HG03521 (cell line): ENCODE data around the gene GOLGA8N.

Experiments used
- ATAC-seq: cut with Tn5 transposase; IDR thresholded peaks from one replicate; pipeline ENCODE4 v1.9.1; 2021; ENCODE audit warnings: mild to moderate bottlenecking, moderate library complexity; ENCODE audit not compliant: unreplicated experiment

Gene GOLGA8N

DNA sequence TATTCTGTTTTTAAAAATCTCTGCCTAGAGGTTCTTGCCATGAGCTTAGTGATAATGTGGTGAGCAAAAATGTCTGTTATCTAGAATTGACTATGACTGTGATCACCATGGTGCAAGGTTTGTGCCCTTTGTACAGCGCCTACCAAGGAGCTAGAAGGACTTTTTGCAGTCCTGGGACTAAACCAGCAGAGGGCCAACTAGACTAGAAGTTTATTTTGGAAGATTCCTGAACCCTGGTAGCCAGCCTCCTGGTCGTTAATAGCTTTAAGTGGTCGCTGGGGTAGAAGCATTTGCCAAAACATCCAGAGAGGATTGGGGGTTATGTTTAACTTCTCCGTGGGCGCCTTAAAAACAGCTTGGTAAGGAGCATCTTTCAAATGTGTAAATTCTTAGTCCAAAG, 56.1 kb downstream of the GOLGA8N start:
- ATAC-seq = no peak

DNA sequence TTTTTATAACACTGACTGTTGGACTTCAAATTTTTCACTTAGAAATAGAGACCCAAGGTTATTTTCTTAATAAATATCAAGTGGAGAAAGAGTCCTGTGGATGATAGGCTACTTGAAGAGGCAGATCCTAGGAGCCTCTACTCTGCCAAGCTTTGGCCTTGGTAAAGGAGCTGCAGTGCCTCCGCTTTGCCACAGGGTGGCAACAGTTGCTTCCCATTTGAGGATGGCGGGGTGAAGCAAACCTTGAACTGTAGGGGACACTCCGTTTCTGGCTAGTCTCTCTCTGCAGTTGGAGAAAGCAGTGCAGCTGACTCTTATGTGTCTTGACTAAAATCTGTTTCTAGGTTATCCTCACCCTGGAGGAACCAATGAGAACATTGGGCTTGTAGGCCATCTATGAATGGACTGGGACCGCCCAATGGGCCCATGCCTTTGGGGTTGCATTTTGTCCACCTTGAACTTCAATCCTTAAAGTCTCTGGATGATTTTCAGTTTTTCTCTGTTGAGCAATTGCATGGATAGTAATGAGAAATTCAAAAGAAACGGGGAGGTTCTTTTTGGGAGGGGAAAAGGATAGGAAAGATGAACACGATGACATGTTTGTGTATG, 58.1 kb downstream of the GOLGA8N start:
- no peak for ATAC-seq

DNA sequence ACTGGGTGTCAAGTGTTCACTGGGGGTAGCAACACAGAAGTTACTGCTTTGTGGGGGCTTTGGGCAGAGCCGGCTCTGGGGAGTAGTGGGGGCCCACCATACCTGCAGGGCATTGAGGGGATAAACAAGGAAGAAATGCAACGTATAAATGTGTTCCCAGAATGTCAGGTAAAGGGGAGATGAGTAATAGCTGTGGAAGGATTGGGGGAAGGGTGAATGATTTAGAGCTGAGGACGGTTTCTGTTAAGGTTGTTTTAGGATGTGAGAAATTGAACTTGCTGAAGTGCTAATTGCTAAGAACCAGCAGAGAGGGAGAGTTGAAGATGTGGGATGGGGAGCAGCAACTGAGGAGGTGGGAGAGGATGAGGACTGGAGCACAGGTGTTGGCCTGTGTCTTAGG, 58.9 kb downstream of the GOLGA8N start:
- ATAC-seq = no peak

DNA sequence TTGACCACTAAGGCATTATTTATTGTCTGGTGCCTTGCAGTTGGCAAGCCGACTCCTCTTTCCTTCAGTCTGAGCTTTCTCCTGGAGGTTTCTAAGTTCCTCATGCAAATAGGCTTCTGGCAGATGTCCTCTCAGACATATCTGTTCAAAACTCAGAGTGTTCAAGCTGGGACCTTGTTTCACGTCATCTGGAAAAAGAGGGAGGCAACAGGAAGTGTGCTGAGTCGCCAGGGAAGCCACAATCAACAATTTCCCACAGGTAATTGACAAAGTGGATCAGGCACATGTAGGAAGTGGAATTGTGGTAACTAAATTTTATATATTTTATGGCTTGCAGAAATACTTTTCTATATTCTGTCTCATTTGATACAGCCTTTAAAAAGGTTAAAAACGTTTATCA, 62.8 kb downstream of the GOLGA8N start:
- no peak for ATAC-seq

DNA sequence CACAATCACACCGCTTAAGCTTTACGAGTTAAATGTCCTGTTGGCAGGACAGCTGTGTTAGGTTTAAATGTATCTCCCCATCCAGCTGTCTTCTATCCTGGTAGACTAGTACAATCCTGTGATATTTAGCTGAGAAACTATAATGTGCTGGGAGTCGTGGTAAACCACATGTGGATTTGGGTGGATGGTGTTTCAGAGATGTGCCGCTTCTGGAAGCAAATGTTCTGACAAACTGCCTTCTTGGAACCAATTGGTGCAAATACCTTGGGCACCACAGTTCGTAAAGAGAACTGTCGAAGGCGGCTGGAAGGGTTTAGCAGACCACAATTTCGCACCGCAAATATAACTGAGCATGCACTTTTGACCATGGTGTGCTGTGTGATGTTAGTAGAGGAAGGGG, 63.2 kb downstream of the GOLGA8N start:
- ATAC-seq = no peak
